Lower leg skin (tissue), 3 donors: Measurements from ENCODE around the gene AJAP1.

Experiments used
- CTCF ChIP-seq, 3 donors: fragments of 450-650 bp; IDR thresholded peaks; one replicate each; pipeline ENCODE4 v1.5.1; 2016; ENCODE audit warnings: antibody characterized with exemption in 3 of 3, mild to moderate bottlenecking in 3 of 3, moderate library complexity in 2 of 3
- POLR2A ChIP-seq, 2 donors: fragments of 450-650 bp; IDR thresholded peaks; one replicate each; pipeline ENCODE4 v1.6.1; 2016 to 2017; ENCODE audit warnings: antibody characterized with exemption in 2 of 2, mild to moderate bottlenecking in 1 of 2, moderate library complexity in 1 of 2

DNA sequence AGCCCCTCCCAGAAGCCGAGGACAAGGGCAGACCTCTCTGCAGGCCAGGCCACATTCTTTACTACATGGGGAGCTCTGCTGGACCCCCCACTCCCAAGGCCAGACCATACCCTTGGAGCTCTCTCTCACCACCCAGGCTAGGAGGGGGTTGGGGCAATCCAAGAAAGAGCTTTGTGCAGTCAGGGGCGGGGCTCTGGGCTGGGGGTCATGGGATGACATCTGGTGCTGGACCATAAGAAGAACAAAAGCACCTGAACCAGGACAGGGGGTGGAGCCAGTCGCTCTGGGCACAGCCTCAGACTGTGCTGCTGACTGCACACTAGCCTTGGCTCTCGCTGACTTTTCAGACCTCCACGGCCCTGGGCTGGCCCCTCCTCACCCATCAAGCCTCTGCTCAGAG, 23.1 kb upstream of the AJAP1 start:
- TF ChIP-seq POLR2A (IDR thresholded peaks at IDR 0.05) (no peak), CTCF (IDR thresholded peaks at IDR 0.05) (no peak)
